Mucosa of descending colon (tissue), 3 donors: Measurements from ENCODE around the gene OPCML. TPM values are rescaled to one million over a fixed set of nuclear protein-coding genes. Genes with fewer than 3 reads are reported as not detected.

ENCODE experiments used
- ATAC-seq: fragments of 200-7000 bp; cut with Tn5 transposase; one replicate; pipeline ENCODE4 v1.9.1; 2020; ENCODE audit warnings: mild to moderate bottlenecking, moderate library complexity
- DNase-seq, 3 donors: peaks; one replicate each; pipeline ENCODE4 v3.0.0-alpha.2; 2020
- H3K36me3 ChIP-seq: fragments of 200-600 bp; one replicate; pipeline ENCODE4 v1.8.0; 2021; ENCODE audit warnings: low read depth, mild to moderate bottlenecking
- H3K4me1 ChIP-seq: fragments of 200-600 bp; one replicate; pipeline ENCODE4 v1.8.0; 2021; ENCODE audit warnings: low read depth, mild to moderate bottlenecking
- H3K4me3 ChIP-seq: fragments of 200-600 bp; one replicate; pipeline ENCODE4 v1.8.0; 2021; ENCODE audit warnings: mild to moderate bottlenecking
- H3K9me3 ChIP-seq: fragments of 200-600 bp; one replicate; pipeline ENCODE4 v1.8.0; 2021; ENCODE audit warnings: mild to moderate bottlenecking
- CTCF ChIP-seq: fragments of 200-600 bp; IDR thresholded peaks from one replicate; pipeline ENCODE4 v1.8.0; 2022; ENCODE audit warnings: antibody characterized with exemption, mild to moderate bottlenecking
- intact Hi-C, 2 donors: fragments of 100-400 bp; cut with DNase I in 1 of 2; cut with micrococcal nuclease in 1 of 2; formaldehyde crosslinking; loops; one replicate each; pipeline versions ENCODE4 v1.11.0 to v1.11.1; 2022; cut with DNase I, micrococcal nuclease
- total RNA-seq, 3 donors: library from RNA; stranded (reverse); fragmentation: NEBNext Ultra II Directional in 2 of 3; extraction: Animal tissue kit (Norgen Biotek cat#: 25700) in 2 of 3; gene quantifications; one replicate each; pipeline versions ENCODE4 v1.2.1 to v1.2.4, GENCODE V29; 2021 to 2023
- donor health status: DM: no; HTN: no; CAD: no; lungs with moderate emphysema.
- donor health status: DM: no; HTN: no; CAD: no.
- donor health status: DM: no; HTN: yes; CAD: no.

OPCML gene
- total RNA-seq, 3 donors from 2014 or later = 0.10 to 0.47 TPM; not detected in 1

- ATAC-seq = no peak
- H3K36me3 ChIP-seq = no peaks in the 10 kb centered on the region
- TF ChIP-seq CTCF = no peak
Measured at GRCh38 chr11:133107763-133108162, 424.5 kb downstream of the OPCML start.

GRCh38 chr11:133107136-133107535, 425.2 kb downstream of the OPCML start:
- DNase-seq (no peak), ATAC-seq (no peak)
- Histone ChIP-seq H3K4me1 (no peaks in the 10 kb centered on the region), H3K4me3 (no peak overlapping the region), H3K9me3 (no peaks in the 10 kb centered on the region), H3K36me3 (no peaks in the 10 kb centered on the region)
- no peak for TF ChIP-seq CTCF
- intact Hi-C loops = no loop called here

More at GRCh38 chr11:133107763-133108162, 424.5 kb downstream of the OPCML start:
- intact Hi-C loops = no loop called here
- DNase-seq = no peak
- Histone ChIP-seq H3K4me3 (no peak overlapping the region), H3K4me1 (no peaks in the 10 kb centered on the region), H3K9me3 (no peaks in the 10 kb centered on the region)

GRCh38 chr11:133106417-133106816, 425.9 kb downstream of the OPCML start:
- ATAC-seq (no peak), DNase-seq (no peak)
- Histone ChIP-seq H3K9me3 (no peaks in the 10 kb centered on the region), H3K4me3 (no peak overlapping the region), H3K36me3 (no peaks in the 10 kb centered on the region), H3K4me1 (no peaks in the 10 kb centered on the region)
- TF ChIP-seq CTCF = no peak
- intact Hi-C loops = no loop called here

GRCh38 chr11:133104009-133104744, 428.1 kb downstream of the OPCML start:
- no peak for TF ChIP-seq CTCF
- no peaks in the 10 kb centered on the region for H3K4me1 ChIP-seq
- H3K4me3 ChIP-seq = no peak overlapping the region
- intact Hi-C loops = no loop called here
- no peaks in the 10 kb centered on the region for H3K36me3 ChIP-seq
- no peaks in the 10 kb centered on the region for H3K9me3 ChIP-seq
- DNase-seq = no peak
- no peak for ATAC-seq

GRCh38 chr11:133096981-133097380, 435.3 kb downstream of the OPCML start:
- H3K9me3 ChIP-seq = no peaks in the 10 kb centered on the region
- H3K36me3 ChIP-seq = no peaks in the 10 kb centered on the region
- ATAC-seq = no peak
- TF ChIP-seq CTCF = no peak
- no peak for DNase-seq
- no peak overlapping the region for H3K4me3 ChIP-seq
- intact Hi-C loops = no loop called here
- H3K4me1 ChIP-seq = no peaks in the 10 kb centered on the region
